GM19351 (cell line): ENCODE data around the gene ZBTB7C.

Experiments
- ATAC-seq: cut with Tn5 transposase; IDR thresholded peaks from one replicate; pipeline ENCODE4 v1.9.1; 2021; ENCODE audit warnings: mild to moderate bottlenecking, moderate library complexity; ENCODE audit not compliant: unreplicated experiment

Gene ZBTB7C

GRCh38 chr18:48391868-48392267 is 17.3 kb downstream of the ZBTB7C start:
- no peak for ATAC-seq

- no peak for ATAC-seq
Measured at GRCh38 chr18:48390641-48391040, 18.5 kb downstream of the ZBTB7C start.

- no peak for ATAC-seq
Measured at GRCh38 chr18:48388478-48388877, 20.7 kb downstream of the ZBTB7C start.

GRCh38 chr18:48387300-48387699 is 21.9 kb downstream of the ZBTB7C start:
- no peak for ATAC-seq

- no peak for ATAC-seq
Measured at GRCh38 chr18:48385596-48385995, 23.6 kb downstream of the ZBTB7C start.

- ATAC-seq: no peak
Measured at GRCh38 chr18:48376934-48377333, 32.2 kb downstream of the ZBTB7C start.

GRCh38 chr18:48376406-48376805 is 32.8 kb downstream of the ZBTB7C start:
- ATAC-seq: no peak

- ATAC-seq: no peak
Measured at GRCh38 chr18:48375150-48375800, 33.9 kb downstream of the ZBTB7C start.

GRCh38 chr18:48374423-48375149 is 34.6 kb downstream of the ZBTB7C start:
- ATAC-seq: no peak

- ATAC-seq: no peak
Measured at GRCh38 chr18:48371854-48372602, 37.2 kb downstream of the ZBTB7C start.

- ATAC-seq: no peak
Measured at GRCh38 chr18:48367557-48367956, 41.6 kb downstream of the ZBTB7C start.

- ATAC-seq: no peak
Measured at GRCh38 chr18:48365965-48366364, 43.2 kb downstream of the ZBTB7C start.

GRCh38 chr18:48364146-48364545 is 45.0 kb downstream of the ZBTB7C start:
- ATAC-seq: no peak

GRCh38 chr18:48363175-48363574 is 46.0 kb downstream of the ZBTB7C start:
- no peak for ATAC-seq

GRCh38 chr18:48361801-48362200 is 47.4 kb downstream of the ZBTB7C start:
- no peak for ATAC-seq

- no peak for ATAC-seq
Measured at GRCh38 chr18:48360376-48361021, 48.7 kb downstream of the ZBTB7C start.

GRCh38 chr18:48359626-48360025 is 49.6 kb downstream of the ZBTB7C start:
- no peak for ATAC-seq

- no peak for ATAC-seq
Measured at GRCh38 chr18:48358868-48359267, 50.3 kb downstream of the ZBTB7C start.

GRCh38 chr18:48356909-48357631 is 52.1 kb downstream of the ZBTB7C start:
- no peak for ATAC-seq

- no peak for ATAC-seq
Measured at GRCh38 chr18:48356151-48356745, 52.9 kb downstream of the ZBTB7C start.
